Stomach (tissue), 9 donors: ENCODE measurements around the gene KIDINS220. TPM values are rescaled to one million over a fixed set of nuclear protein-coding genes. Genes with fewer than 3 reads are reported as not detected.

ENCODE experiments used
- DNase-seq, 2 donors: peaks; one replicate each; pipeline versions ENCODE4 v3.0.0 to v3.0.0-alpha.2; 2013 to 2019
- H3K27ac ChIP-seq, 5 donors: fragments of 200-600 bp in 4 of 5; sonication (generic) in 4 of 5; one replicate each; pipeline ENCODE4 v1.5.1; 2013 to 2019; ENCODE audit warnings: mild to moderate bottlenecking in 1 of 5, moderate library complexity in 1 of 5
- H3K27me3 ChIP-seq, 3 donors: fragments of 200-600 bp; sonication (generic); one replicate each; pipeline ENCODE4 v1.5.1; 2017 to 2019; ENCODE audit warnings: mixed run types in 1 of 3
- H3K36me3 ChIP-seq, 4 donors: fragments of 200-600 bp; sonication (generic); 1 replicate in 3 of 4; 2 replicates in 1 of 4; pipeline ENCODE4 v1.5.1; 2016 to 2019
- H3K4me1 ChIP-seq, 4 donors: fragments of 200-600 bp; sonication (generic); one replicate each; pipeline ENCODE4 v1.5.1; 2016 to 2019
- H3K4me3 ChIP-seq, 4 donors: fragments of 200-600 bp; sonication (generic) in 3 of 4; one replicate each; pipeline ENCODE4 v1.5.1; 2016 to 2019; ENCODE audit warnings: mild to moderate bottlenecking in 1 of 4
- H3K9me3 ChIP-seq, 4 donors: fragments of 200-600 bp; sonication (generic); one replicate each; pipeline ENCODE4 v1.5.1; 2016 to 2019
- CTCF ChIP-seq, 7 experiments: fragments of 450-650 bp in 4 of 7; fragments of 200-600 bp in 3 of 7; sonication (generic) in 3 of 7; IDR thresholded peaks; one replicate each; pipeline ENCODE4 v1.5.1; 2016 to 2019; ENCODE audit warnings: antibody characterized with exemption in 7 of 7, control low read depth in 2 of 7, mild to moderate bottlenecking in 1 of 7
- EP300 ChIP-seq: sonication (generic); formaldehyde crosslinking; IDR thresholded peaks from one replicate; pipeline ENCODE4 v1.6.1; 2017; ENCODE audit warnings: antibody characterized with exemption
- POLR2A ChIP-seq, 4 donors: fragments of 450-650 bp; IDR thresholded peaks; one replicate each; pipeline ENCODE4 v1.6.1; 2016; ENCODE audit warnings: antibody characterized with exemption in 4 of 4, control low read depth in 2 of 4, mild to moderate bottlenecking in 1 of 4, moderate library complexity in 1 of 4
- POLR2AphosphoS5 ChIP-seq, 3 donors: sonication (generic); formaldehyde crosslinking; IDR thresholded peaks; one replicate each; pipeline ENCODE4 v1.6.1; 2016; ENCODE audit warnings: antibody characterized with exemption in 3 of 3
- WGBS, 5 donors: extraction: QIAGEN DNeasy Blood & Tissue Kit in 3 of 5; methylation state at CpG; one replicate each; pipeline versions ENCODE4 v1.1.5 to v1.1.7; 2013 to 2018; 5-methylcytosine and 5-hydroxymethylcytosine counted together
- intact Hi-C: fragments of 100-400 bp; cut with DNase I; formaldehyde crosslinking; loops from one replicate; pipeline ENCODE4 v1.15.1; 2023; ENCODE audit warnings: low total_unique reads
- polyA plus RNA-seq, 3 donors: library from polyadenylated mRNA; stranded (reverse); fragments of 200-250 nt; gene quantifications; one replicate each; pipeline ENCODE4 v1.2.3, GENCODE V29; 2013
- total RNA-seq, 5 donors: library from RNA; depleted of rRNA; stranded (reverse); fragments of >200 nt; gene quantifications; one replicate each; pipeline versions ENCODE4 v1.1.0 to v1.2.3, GENCODE V29; 2014 to 2016
- donor health status: healthy with polysubstance abuse.
- donor health status: Bipolar disorder and iron deficiency.
- donor health status: healthy.

The KIDINS220 gene
- total and polyA plus RNA-seq, 8 donors, result 3.8 to 160 (median 56.0) TPM

- intact Hi-C loops, result no loop called here
- no peak overlapping the region for H3K27ac ChIP-seq
- H3K4me3 ChIP-seq, result no peak overlapping the region
- WGBS, 5 donors, result 40 to 66% (median 53%) methylated on average over 2 of the region's 2 CpGs
- H3K36me3 ChIP-seq, result peaks cover 0 to 9% (median 2%) of the 10 kb centered on the region in 4 donors
- TF ChIP-seq EP300 (no peak), POLR2AphosphoS5 (IDR thresholded peaks at IDR 0.05) (no peak), POLR2A (IDR thresholded peaks at IDR 0.05) (no peak), CTCF (IDR thresholded peaks at IDR 0.05) (no peak)
- no peaks in the 10 kb centered on the region for H3K4me1 ChIP-seq
- H3K27me3 ChIP-seq, result no peaks in the 10 kb centered on the region
- H3K9me3 ChIP-seq, result no peaks in the 10 kb centered on the region
- no peak for DNase-seq
Observed at GRCh38 chr2:8860239-8860638, 22.8 kb upstream of the KIDINS220 start.

DNA sequence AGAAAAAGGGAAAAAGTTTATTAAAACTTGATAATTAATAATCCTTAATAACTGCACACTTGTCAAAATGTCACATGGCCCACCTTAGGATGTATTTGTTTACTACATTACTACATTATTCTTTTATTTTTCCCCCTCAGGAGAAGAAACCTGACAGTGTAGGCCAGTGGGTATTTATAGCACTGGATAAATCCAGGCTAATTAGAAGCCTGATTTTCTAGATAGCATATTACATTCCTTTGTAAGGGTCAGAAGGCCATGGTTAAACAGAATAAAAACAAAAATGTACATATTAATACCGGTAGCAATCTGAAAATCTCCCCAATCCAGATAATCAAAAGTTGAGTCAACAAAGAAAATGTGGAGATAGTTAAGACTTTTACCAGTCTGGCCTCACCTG lies 21.5 kb upstream of the KIDINS220 start:
- H3K4me3 ChIP-seq, result no peak overlapping the region
- no peaks in the 10 kb centered on the region for H3K9me3 ChIP-seq
- WGBS, 5 donors, result 26 to 52% (median 42%) methylated on average over 1 of the region's 1 CpG
- no peaks in the 10 kb centered on the region for H3K27me3 ChIP-seq
- no peak for DNase-seq
- TF ChIP-seq POLR2A (IDR thresholded peaks at IDR 0.05) (no peak), EP300 (no peak), CTCF (IDR thresholded peaks at IDR 0.05) (no peak), POLR2AphosphoS5 (IDR thresholded peaks at IDR 0.05) (no peak)
- intact Hi-C loops, result no loop called here
- H3K4me1 ChIP-seq, result no peaks in the 10 kb centered on the region
- no peak overlapping the region for H3K27ac ChIP-seq
- H3K36me3 ChIP-seq, result peaks cover 0 to 9% (median 2%) of the 10 kb centered on the region in 4 donors

DNA sequence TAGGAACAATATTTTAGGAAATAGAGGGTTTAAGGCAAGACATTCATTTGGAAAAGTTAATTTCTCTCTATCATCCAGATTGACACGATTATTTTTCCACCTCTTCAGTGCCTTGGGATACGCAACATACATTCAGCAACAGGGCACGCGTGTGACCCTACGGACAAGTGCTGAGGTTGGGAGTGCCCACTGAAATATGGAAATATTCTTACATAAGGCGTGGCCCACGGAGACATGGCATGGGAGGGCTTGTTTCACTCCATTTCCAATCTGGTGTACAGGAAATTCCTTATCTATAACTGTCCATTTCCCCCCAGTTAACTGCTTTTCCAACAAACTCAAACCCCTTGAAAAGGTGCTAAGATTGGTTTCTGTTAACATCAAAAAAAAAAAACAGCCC lies 20.9 kb upstream of the KIDINS220 start:
- H3K36me3 ChIP-seq, result peaks cover 0 to 9% (median 2%) of the 10 kb centered on the region in 4 donors
- no peaks in the 10 kb centered on the region for H3K9me3 ChIP-seq
- intact Hi-C loops, result no loop called here
- H3K27me3 ChIP-seq, result no peaks in the 10 kb centered on the region
- no peaks in the 10 kb centered on the region for H3K4me1 ChIP-seq
- H3K4me3 ChIP-seq, result no peak overlapping the region
- no peak overlapping the region for H3K27ac ChIP-seq
- WGBS, 5 donors, result 89 to 96% (median 95%) methylated on average over 7 of the region's 7 CpGs
- DNase-seq, result no peak
- TF ChIP-seq CTCF (IDR thresholded peaks at IDR 0.05) (no peak), POLR2A (IDR thresholded peaks at IDR 0.05) (no peak), POLR2AphosphoS5 (IDR thresholded peaks at IDR 0.05) (no peak), EP300 (no peak)

GRCh38 chr2:8857709-8858108 lies 20.3 kb upstream of the KIDINS220 start:
- H3K4me3 ChIP-seq, result no peak overlapping the region
- no peaks in the 10 kb centered on the region for H3K27me3 ChIP-seq
- peaks cover 0 to 9% (median 2%) of the 10 kb centered on the region in 4 donors for H3K36me3 ChIP-seq
- H3K27ac ChIP-seq, result no peak overlapping the region
- H3K9me3 ChIP-seq, result no peaks in the 10 kb centered on the region
- H3K4me1 ChIP-seq, result no peaks in the 10 kb centered on the region
- intact Hi-C loops, result no loop called here
- TF ChIP-seq POLR2A (IDR thresholded peaks at IDR 0.05) (no peak), CTCF (IDR thresholded peaks at IDR 0.05) (no peak), EP300 (no peak), POLR2AphosphoS5 (IDR thresholded peaks at IDR 0.05) (no peak)
- no peak for DNase-seq
- WGBS, 5 donors, result 95 to 97% (median 95%) methylated on average over 11 of the region's 11 CpGs
